Measurements from ENCODE around the gene ESRP2. TPM values are rescaled to one million over a fixed set of nuclear protein-coding genes. Genes with fewer than 3 reads are reported as not detected.

Gene ESRP2
- total and polyA plus RNA-seq, 9 of the 15 experiments (the other 6 are each of a cell fraction or from before 2014, with no cell fraction given), result 0.05 to 0.15 (median 0.07) TPM; not detected in 6

DNA sequence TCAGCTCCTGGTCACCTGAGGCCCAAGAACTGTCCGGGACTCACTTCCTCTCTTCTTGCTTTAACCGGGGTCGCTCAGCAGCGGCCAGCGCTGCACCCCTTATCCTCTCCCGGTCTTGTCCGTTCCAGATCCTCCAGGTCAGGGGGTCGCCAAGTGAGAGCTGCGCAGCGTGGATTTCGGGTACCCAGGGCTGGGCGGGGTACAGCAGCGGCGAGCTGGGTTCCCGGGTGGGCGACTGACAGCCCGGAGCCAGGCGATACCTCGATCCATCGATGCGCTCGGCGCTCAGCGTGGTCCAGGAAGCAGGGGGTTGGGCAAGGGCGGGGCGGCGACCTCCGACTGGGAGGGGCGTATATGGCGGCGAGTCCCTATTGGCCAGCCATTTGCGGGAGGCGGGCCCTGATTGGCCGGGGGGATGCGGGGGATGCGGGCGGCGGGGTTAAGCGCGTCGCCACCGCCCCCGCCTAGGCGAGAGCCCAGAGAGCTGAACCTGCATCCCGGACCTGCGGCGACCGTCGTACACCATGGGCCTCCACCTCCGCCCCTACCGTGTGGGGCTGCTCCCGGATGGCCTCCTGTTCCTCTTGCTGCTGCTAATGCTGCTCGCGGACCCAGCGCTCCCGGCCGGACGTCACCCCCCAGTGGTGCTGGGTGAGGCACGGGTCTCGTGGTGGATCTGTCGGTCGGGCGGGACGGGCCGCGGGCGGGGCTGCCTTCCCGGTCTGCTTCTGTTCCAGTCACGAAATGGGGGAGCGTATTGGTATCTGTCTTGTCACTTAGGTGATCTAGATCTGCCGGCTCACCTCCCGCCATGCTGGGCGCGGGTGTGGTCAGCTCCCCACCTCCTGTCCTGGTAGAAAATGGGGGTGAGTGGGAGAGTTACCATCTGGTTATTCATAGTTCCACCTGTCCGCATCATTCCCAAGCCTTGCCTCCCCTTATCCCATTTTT is 9.3 kb upstream of the ESRP2 start, which contains the start of gene PLA2G15 (continued):
- TF ChIP-seq, protein P1, sequence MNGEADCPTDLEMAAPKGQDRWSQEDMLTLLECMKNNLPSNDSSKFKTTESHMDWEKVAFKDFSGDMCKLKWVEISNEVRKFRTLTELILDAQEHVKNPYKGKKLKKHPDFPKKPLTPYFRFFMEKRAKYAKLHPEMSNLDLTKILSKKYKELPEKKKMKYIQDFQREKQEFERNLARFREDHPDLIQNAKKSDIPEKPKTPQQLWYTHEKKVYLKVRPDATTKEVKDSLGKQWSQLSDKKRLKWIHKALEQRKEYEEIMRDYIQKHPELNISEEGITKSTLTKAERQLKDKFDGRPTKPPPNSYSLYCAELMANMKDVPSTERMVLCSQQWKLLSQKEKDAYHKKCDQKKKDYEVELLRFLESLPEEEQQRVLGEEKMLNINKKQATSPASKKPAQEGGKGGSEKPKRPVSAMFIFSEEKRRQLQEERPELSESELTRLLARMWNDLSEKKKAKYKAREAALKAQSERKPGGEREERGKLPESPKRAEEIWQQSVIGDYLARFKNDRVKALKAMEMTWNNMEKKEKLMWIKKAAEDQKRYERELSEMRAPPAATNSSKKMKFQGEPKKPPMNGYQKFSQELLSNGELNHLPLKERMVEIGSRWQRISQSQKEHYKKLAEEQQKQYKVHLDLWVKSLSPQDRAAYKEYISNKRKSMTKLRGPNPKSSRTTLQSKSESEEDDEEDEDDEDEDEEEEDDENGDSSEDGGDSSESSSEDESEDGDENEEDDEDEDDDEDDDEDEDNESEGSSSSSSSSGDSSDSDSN (IDR thresholded peaks at IDR 0.05; ENCODE audit: borderline replicate concordance in 1 of 2, low read depth in 2 of 2, low read length in 2 of 2), result no peak; a peak in 1 of 4 replicates
- TF ChIP-seq, protein P2, sequence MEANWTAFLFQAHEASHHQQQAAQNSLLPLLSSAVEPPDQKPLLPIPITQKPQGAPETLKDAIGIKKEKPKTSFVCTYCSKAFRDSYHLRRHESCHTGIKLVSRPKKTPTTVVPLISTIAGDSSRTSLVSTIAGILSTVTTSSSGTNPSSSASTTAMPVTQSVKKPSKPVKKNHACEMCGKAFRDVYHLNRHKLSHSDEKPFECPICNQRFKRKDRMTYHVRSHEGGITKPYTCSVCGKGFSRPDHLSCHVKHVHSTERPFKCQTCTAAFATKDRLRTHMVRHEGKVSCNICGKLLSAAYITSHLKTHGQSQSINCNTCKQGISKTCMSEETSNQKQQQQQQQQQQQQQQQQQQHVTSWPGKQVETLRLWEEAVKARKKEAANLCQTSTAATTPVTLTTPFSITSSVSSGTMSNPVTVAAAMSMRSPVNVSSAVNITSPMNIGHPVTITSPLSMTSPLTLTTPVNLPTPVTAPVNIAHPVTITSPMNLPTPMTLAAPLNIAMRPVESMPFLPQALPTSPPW (CRISPR knock-in tag; IDR thresholded peaks at IDR 0.05), result peak; percentile 85
- TF ChIP-seq SMAD2 (IDR thresholded peaks at IDR 0.05; ENCODE audit: low read depth, low read length) (no peak), EP400 (IDR thresholded peaks at IDR 0.05) (peak; percentile 66; the same call in 1 of the 2 replicates), TRIM24 (IDR thresholded peaks at IDR 0.05) (no peak; a peak in 1 of 4 replicates), ZNF184 (CRISPR knock-in tag; IDR thresholded peaks at IDR 0.05) (no peak), PHB (CRISPR knock-in tag; IDR thresholded peaks at IDR 0.05) (no peak), HMG20B (CRISPR knock-in tag; IDR thresholded peaks at IDR 0.05) (no peak), HNRNPLL (IDR thresholded peaks at IDR 0.05; ENCODE audit: low read depth, low read length, poor library complexity, severe bottlenecking) (peak; percentile 31), TARDBP (IDR thresholded peaks at IDR 0.05) (no peak), EGR1 (conservative IDR thresholded peaks at IDR 0.05) (peak; percentile 99), HBP1 (CRISPR knock-in tag; IDR thresholded peaks at IDR 0.05) (no peak), NFYB (IDR thresholded peaks at IDR 0.05; ENCODE audit: extremely low read depth, insufficient read length) (peak; percentile 90), BDP1 (IDR thresholded peaks at IDR 0.05; ENCODE audit: insufficient read depth, insufficient read length) (no peak), GTF2F1 (IDR thresholded peaks at IDR 0.05; ENCODE audit: low read depth, low read length) (no peak), ZNF75A (CRISPR knock-in tag; IDR thresholded peaks at IDR 0.05) (no peak), ATF7 (IDR thresholded peaks at IDR 0.05) (peak; percentile 57), GATAD2B (IDR thresholded peaks at IDR 0.05; ENCODE audit: borderline replicate concordance) (no peak), ZNF232 (CRISPR knock-in tag; IDR thresholded peaks at IDR 0.05) (0 out of 2 replicates have a peak, but pooled peaks have one; percentile 23)
- TF ChIP-seq, protein P3, sequence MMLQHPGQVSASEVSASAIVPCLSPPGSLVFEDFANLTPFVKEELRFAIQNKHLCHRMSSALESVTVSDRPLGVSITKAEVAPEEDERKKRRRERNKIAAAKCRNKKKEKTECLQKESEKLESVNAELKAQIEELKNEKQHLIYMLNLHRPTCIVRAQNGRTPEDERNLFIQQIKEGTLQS (IDR thresholded peaks at IDR 0.05), result no peak
- TF ChIP-seq, protein P3 (CRISPR knock-in tag; conservative IDR thresholded peaks at IDR 0.05), result no peak
- TF ChIP-seq, protein P4, sequence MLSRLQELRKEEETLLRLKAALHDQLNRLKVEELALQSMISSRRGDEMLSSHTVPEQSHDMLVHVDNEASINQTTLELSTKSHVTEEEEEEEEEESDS (CRISPR knock-in tag; IDR thresholded peaks at IDR 0.05), result no peak

Measured in K562 (cell line).